HG02970 (cell line): Measurements from ENCODE around the gene PLOD3.

Experiments
- ATAC-seq: cut with Tn5 transposase; IDR thresholded peaks from one replicate; pipeline ENCODE4 v1.9.1; 2021; ENCODE audit warnings: mild to moderate bottlenecking, moderate library complexity, moderate number of reproducible peaks; ENCODE audit not compliant: unreplicated experiment, low FRiP score

The PLOD3 gene

DNA sequence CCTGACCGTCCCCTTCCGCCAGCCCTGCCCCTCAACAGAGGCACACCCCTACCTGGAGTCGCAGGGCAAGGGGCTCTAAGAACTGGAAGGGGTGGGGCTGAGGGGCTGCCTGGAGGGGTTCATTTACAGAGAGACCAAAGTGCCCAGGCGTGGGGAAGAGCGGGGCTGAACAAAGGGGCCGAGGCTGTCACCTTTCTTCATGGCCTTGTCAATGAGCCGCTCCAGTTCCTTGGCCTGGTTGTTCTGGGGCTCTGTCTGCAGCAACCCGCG, 22.5 kb upstream of the PLOD3 start:
- no peak for ATAC-seq

DNA sequence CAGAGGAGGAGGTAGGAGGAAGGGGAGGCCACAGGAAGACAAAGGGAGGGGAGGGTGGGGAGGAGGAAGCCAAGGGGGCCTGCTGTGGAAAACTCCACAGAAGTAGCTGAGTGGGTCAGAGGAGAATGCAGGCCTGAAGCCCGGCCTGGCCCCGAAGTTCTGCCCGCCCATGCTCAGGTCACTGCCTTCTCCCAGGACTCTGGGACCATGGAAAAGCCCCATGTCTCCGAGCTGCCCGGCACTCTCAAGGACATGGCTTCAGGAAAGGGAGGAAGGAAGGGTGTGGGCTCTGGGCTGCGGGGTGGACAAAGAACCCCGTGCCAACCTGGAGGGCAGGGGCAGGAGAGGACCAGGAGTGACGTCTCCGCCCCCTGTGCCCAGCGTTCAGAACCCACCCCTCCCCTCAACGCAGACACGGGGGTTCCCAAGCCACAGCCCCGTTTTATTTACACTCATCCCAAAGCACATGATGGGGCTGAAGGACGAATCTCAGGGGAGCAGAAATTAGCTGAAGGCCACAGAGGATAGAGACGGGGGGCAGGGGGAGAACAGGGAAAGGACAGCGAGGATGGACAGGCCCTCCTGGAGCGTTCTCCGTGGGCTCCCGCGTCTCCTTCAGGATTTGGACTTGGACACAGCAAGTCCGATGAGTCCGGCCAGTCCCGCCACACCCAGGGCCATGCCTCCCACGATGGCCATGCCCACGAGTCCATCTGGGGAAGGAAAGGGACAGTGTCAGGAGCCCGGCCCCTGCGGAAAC, 22.0 kb upstream of the PLOD3 start:
- ATAC-seq = no peak

DNA sequence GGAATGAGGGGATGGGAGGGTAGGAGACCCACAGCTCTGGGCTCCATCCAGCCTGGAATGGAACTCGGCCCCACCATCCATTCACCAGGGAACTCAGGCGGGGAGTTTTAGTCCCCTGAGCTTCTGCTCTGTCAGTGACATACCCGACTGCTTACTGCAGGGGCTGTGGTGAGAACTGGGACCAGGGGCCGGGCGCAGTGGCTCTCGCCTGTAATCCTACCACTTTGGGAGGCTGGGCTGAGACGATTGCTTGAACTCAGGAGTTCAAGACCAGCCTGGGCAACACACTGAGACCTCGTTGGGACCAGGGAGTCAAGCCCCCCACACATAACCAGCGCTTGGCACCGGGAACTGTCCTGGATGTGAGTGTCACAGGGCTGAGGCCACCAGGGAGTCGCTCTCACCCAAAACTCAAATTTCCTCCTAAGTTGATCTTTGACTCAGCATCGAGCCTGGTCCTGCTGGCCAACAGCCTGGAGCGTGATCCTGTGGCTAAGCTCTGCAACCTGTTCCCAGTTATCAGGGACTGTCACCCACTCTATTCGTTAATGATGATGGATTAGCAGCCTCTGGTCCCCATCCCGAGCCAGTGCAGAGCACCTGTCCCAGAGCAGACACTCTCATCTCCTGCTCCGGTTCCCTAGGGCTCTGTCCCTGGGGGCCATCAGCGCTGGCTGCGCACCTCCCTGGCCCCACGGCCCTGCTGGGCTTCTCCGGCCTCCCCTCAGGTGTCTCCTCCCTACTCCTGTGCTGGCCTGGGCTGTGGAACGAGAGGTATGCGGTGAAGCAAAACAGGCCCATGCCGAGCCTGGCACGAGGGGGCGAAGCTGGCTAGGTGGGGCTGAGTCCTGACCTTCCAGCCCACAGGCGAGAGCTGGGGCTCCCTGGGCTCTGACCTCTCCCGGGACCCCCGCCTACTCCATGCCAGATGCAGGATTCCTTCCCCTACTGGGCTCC, 21.1 kb upstream of the PLOD3 start:
- ATAC-seq = no peak

DNA sequence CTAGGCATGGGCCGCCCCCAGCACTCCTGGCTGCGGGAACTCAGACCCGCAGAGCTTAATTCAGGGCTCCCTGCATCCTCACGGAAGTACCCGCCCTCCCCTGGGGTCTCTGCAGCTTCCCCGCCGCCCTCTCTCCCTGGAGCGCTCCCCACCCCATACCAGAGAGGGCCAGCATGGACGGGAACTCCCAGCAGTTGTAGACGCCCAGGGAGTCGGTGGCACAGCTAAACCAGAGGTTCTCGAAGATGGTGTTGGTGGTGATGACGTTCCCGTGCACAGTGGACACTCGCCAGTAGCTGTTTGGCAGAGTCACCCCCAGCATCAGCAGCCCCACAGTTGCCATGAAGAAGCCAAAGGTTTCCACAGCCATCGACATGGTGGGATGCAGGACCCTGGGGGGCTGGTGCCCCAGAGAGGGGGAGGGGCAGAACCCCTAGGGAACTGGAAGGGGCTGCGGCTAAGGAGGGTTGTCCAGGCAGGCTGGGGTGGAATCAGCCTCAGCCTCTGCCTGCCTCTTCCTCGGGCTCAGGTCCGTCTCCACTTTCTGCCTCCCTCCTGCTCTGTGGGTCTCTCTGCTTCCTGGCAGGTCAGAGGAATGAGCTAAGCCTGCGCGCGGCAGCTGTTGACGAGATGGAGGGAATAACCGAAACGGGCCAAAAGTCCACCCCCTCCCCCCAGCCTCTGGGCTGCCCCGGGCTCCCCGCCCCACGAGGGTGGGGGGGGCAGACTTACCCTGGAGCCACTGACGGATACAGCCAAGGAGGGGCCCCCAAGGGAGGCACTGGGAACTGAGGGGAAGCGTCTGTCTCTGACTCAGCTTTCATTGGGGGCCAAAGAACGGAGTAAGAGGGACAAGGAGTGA, 20.1 kb upstream of the PLOD3 start, which contains the start of gene CLDN15:
CLDN15 (minus strand) TSS at position 597 of the 862 bp plus-strand sequence; CDS start at position 376, 221 bp downstream.
- ATAC-seq = no peak

DNA sequence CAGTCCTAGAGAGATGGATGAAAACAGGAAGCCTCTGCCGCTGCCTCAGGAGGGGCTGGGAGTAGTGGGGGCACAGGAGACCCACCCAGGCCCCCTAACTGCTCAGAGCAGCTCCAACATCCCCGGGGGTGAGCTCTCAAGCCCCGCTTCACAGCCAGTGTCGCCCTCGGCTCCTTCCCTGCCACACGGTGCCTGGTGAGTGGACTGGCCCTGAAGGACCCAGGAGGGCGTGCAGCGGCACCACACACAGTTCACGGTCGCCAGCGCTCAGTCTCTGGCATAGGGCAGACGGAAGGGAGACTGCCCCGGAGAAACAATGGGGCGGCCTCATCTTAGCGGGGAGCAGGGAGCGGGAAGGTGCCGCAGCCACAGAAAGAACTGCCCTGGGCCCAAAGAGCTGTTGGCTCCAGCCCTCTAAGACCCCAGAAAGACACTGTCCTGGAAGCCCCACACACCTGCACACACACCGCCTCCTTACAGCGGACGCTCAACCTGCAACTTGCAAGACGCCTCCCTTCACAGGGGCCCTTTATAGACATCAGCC, 19.0 kb upstream of the PLOD3 start:
- no peak for ATAC-seq

DNA sequence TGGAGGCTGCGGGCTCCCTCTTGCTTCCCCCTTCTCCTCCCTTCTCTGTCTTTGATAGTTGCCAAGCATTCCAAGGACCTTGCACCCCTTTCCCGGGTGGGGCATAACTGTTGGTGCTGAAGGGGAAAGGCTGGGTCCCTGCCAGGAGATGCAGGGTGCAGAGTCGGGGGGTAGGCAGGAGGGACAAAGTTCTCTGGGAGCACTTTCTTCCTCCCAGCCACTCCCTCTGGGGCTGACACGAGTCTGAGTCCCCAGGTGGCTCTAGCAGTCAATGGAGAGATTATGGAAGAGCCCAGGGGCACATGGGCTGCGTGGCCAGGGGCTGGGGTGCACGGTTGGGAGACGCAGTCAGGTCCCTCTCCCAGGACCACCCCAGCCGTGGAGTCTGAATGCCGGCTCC, 18.1 kb upstream of the PLOD3 start:
- no peak for ATAC-seq

DNA sequence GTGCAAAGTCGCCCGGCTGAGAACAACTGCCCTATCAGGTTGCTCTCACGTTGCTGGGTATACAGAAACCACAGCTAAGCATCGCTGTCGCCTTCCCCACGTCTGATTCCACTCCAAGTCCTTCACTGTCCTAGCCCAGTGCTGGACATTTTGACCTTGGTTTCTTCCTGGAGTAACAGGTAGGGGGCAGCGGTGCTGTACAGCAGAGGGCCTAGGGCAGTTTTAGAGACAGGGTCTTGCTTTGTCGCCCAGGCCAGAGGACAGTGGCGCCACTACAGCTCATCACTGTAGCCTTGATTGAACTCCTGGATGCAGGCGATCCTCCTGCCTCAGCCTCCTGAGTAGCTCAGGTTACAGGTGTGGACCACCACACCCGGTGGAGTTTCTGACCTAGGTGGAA, 17.7 kb upstream of the PLOD3 start:
- ATAC-seq = no peak

DNA sequence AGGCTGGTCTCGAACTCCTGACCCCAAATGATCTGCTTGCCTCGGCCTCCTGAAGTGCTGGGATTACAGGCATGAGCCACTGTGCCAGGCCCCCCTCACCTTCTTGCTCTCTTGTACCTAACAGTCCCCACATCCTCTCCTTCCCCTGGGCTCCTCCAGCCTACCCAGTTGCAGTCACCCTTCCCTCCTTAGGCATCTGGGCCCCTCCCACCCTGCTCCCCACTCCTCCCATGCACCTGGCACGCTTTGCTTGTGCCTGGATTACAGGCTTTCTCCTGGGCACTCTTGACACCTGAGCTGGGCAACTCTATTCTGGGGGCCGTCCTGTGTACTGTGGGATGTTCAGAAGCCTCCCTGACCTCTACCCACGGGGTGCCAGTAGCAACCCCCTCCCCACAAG, 17.3 kb upstream of the PLOD3 start:
- no peak for ATAC-seq

DNA sequence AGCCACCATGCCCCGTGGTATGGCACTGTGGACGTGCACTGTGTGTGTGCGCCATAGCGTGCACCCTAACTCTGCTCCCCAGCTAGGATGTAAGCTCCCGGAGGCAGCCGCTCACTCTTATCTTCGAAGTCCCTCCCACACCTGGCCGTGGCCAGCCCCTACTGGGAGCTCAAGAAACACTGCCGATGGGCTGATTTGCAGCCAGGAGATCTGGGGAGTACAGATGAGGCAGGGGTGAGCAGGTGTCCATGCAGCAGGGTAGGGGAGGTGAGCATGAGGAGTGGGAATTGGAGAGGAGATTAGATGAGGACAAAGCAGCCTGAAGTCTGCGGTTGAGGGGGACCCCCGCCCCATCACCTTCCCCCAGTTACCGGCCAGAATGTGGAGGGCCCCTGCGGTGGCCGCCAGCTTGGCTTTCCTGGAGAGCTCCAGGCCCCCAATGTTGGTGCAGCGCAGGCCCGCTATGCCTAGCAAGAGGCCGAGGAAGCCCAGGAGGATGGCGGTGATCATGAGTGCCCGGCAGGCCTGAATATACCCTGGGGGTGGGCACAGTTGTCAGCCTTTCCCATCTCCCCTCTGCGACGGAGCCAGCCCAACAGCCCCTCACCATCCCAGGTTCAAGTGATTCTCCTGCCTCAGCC, 16.6 kb upstream of the PLOD3 start:
- no peak for ATAC-seq

DNA sequence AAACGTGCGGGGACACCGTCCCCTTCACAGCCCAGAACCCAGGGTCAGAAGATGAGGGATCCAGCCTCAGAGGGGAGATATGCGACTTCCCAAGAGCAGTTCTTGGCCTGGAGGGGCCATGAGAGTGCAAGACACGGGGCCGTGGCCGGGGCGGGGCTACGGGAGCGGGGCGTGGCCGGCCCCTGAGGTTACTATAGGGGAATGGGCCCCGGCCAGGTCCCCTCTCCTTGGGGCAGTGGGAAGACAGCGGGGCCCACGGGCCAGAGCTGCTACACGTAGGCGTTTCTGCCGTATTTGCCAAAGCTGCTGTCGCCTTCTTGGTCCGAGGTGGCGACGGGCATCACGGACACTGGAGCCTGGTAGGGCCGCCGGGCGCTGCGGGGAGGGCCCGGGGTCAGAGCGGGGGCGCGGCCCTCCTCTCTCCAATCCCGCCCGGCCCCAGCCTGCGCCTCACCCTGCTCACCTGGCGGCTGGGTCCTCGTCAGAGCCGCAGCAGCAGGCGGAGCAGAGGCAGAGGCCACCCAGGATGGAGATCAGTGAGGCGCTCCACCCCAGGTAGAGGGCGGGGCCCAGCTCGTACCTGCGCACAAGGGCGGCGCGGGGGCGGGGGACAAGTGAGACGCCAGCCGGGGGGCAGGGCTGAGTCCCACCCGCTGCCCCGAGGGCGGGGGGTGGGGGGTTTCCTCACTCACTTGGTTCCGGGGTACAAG, 14.9 kb upstream of the PLOD3 start:
- no peak for ATAC-seq

DNA sequence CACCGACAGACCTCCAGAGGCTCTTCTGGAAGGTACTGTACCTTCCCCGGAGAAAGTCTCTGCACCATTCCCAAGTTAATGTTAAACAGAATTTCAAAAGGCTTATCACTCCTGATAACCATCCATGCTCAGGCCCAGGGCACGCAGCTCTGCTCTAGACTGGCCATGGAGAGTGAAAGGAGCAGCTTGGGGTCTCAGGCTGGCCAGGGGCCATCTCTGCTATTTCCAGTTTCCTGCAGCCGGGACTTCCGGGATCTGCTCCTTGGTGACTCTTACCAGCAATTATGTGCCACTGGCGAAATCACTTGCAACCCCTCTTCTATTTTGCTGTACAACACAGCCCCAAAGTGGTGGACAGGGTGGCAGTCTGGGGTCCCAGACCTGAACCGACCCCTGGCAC, 14.3 kb upstream of the PLOD3 start:
- ATAC-seq = no peak

DNA sequence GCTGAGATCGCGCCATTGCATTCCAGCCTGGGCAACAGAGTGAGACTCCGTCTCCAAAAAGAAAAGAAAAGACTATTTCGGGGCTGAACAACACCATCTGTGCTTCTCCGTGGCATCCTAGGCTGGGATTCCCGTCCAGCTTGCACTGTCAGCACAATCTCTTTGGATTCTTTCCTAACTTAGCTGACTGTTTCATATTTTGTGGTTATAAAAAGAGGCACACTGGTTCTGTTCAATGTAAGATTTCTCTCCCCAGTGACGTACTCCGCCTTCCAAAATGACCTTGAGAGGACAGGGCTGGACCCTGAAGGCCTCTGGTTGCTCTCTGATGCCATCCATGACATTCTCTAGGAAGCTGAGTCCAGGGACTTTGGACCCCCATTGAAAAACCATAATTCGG, 9.3 kb upstream of the PLOD3 start:
- no peak for ATAC-seq

DNA sequence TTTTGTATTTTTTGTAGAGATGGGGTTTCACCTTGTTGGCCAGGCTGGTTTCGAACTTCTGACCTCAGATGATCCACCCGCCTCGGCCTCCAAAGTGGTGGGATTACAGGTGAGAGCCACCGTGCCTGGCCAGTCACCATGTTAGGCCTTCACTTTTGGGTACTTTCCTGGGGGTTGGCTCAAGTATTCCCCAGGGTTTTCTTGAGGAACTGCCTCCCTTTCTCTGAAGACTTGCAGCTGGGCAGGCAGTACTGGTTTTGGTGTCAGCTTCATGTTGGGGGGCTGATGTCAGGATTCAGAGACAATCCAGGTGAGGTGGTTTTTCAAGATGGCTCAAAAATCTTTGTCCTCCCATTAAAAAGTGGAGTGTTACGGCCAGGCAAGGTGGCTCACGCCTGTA, 8.3 kb upstream of the PLOD3 start:
- no peak for ATAC-seq

DNA sequence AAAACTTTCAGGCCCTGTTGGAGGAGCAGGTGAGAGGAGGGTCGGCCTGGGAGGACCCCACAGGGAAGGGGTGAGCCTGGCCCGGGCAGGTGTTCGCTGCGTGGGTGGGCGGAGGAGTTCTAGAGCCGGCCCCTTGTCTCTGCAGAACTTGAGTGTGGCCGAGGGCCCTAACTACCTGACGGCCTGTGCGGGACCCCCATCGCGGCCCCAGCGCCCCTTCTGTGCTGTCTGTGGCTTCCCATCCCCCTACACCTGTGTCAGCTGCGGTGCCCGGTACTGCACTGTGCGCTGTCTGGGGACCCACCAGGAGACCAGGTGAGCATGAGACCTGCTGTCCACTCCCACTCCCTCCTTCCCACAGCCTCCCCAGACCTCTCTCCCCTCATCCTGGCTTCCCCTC, 6.1 kb upstream of the PLOD3 start:
- ATAC-seq = no peak

DNA sequence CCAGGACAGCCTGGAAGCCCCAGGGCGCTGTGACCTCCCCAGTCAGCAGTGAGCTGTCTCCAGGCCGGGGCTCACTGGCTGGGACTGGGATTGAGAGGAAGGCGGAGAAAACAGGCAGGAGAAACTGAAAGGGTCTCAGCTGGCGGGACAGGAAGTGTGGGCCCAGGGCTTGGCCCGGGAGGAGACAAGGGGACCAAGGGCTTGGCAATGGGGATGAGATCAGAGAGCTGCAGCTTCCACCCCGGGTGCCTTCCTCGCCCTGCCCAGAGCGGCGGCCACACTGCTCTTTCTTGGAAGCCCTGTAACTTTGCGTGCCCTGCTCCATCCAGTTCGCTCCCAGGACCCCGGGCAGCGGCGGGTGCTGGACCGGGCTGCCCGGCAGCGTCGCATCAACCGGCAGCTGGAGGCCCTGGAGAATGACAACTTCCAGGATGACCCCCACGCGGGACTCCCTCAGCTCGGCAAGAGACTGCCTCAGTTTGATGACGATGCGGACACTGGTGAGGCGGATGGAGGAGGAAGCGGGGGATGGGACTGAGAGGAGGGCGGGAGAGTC, 5.0 kb upstream of the PLOD3 start:
- no peak for ATAC-seq

DNA sequence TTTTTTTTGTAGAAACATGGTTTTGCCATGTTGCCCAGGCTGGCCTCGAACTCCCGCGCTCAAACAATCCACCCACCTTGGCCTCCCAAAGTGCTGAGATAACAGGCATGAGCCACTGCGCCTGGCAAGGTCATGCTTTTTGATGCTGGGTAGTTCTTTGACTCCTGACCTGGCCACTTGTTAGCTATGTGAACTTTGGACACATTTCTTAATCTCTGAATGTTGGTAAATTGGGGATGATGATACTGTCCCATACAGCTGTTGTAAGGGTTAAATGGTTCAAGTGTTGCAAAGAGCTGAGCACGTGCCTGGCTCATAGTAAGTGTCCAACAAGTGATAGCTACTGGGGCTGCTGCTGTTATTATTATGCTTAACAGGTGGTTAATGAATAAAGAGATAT, 2.9 kb upstream of the PLOD3 start:
- ATAC-seq = no peak

DNA sequence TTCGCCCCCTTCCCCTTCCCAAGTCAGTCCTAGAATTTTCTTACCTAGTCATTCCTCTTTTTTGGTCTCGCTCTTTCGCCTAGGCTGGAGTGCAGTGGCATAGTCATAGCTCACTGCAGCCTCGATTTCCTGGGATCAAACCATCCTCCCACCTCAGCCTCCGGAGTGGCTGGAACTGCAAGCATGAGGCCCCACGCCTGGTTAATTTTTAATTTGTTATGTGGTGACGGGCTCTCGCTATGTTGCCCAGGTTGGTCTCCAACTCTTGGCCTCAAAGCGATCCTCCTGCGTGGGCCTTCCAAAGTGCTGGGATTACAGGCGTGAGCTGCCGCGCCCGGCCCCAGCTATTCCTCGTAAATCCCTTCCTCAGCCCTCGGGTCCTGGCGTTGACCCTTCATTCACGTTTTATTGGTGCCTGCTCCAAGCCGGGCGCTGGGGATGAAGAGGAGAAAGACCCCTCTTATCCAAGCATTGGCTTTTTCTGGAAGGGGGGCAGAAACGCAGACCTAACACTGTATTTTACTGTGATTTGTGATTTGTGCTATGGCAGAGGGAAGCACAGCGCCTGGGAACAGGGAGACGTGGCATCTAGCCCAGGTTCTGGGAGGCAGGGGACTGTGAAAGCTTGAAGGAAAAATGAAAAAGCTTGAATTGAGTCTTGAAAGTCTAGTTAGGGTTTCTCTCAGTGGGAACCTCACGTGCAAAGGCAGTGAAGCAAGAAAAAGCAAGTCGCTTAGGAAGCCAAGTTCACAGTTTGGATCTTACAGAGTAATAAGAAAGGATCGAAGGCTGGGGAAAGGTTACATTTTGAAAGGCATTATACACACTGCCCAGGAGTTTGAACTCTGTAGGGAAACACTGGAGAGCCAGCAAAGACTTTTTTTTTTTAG, 1.1 kb upstream of the PLOD3 start:
- peak; percentile 22 for ATAC-seq

DNA sequence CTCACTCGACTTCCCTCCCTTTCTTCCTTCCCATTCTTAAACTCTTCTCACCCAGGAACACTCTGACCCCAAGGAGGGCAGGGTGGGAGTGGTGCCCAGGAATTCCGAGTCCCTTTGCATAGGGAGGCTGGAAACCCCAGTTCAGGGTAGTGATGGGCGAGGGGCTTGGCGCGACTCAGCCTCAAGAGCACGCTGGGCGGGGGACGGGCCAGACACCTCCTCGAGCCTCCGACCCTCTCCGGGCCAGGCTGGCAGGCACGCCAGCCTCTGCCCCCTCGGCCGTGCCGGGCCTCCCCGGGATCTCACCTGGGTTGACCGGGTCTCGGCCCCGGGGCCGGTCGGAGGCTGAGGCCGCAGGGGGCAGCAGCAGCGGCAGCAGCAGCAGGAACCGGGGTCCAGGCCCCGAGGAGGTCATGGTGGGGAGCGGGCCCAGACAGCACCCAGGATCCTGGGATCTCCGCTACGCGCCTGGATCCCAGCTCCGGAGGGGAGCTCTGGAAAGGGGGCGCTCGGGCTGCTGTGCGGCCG, 457 bp downstream of the PLOD3 start:
- ATAC-seq = peak; percentile 14
